Hepatocyte (in vitro differentiated cells): Measurements from ENCODE around the gene SMKR1. TPM values are rescaled to one million over a fixed set of nuclear protein-coding genes. Genes with fewer than 3 reads are reported as not detected.
"Not testable (repeated sequence)": the region's sequence is repeated elsewhere in the genome, so short reads cannot be mapped to it uniquely, and the experiment has no call there.

Experiments used
- DNase-seq: peaks from one replicate; pipeline ENCODE4 v3.0.0-alpha.2; 2016; ENCODE audit warnings: low spot score
- H2AFZ ChIP-seq: fragments of 200-600 bp; sonication (generic); 2 replicates; pipeline ENCODE4 v1.6.0; 2016; ENCODE audit warnings: antibody characterized with exemption, mild to moderate bottlenecking
- H3K27ac ChIP-seq: fragments of 200-600 bp; sonication (generic); 2 replicates; pipeline ENCODE4 v1.5.1; 2016; ENCODE audit warnings: mild to moderate bottlenecking
- H3K27me3 ChIP-seq: fragments of 200-600 bp; sonication (generic); 2 replicates; pipeline ENCODE4 v1.6.1; 2016
- H3K36me3 ChIP-seq: fragments of 200-600 bp; sonication (generic); replicated peaks from 2 replicates; pipeline ENCODE4 v1.5.1; 2016; ENCODE audit warnings: low read depth; ENCODE audit not compliant: insufficient read depth
- H3K4me1 ChIP-seq: fragments of 200-600 bp; sonication (generic); 2 replicates; pipeline ENCODE4 v1.5.1; 2016; ENCODE audit warnings: mild to moderate bottlenecking, moderate library complexity; ENCODE audit not compliant: insufficient read depth
- H3K4me2 ChIP-seq: fragments of 200-600 bp; sonication (generic); 2 replicates; pipeline ENCODE4 v1.6.0; 2016
- H3K4me3 ChIP-seq: fragments of 200-600 bp; sonication (generic); 2 replicates; pipeline ENCODE4 v1.5.1; 2016; ENCODE audit warnings: mild to moderate bottlenecking
- H3K79me2 ChIP-seq: fragments of 200-600 bp; sonication (generic); 2 replicates; pipeline ENCODE4 v1.6.0; 2017; ENCODE audit warnings: mild to moderate bottlenecking
- H3K9me2 ChIP-seq: fragments of 200-600 bp; sonication (generic); replicated peaks from 2 replicates; pipeline ENCODE4 v1.6.0; 2017; ENCODE audit warnings: mild to moderate bottlenecking; ENCODE audit not compliant: insufficient read depth
- H3K9me3 ChIP-seq: fragments of 200-600 bp; sonication (generic); 2 replicates; pipeline ENCODE4 v1.5.1; 2016; ENCODE audit warnings: low read depth, mild to moderate bottlenecking
- H4K20me1 ChIP-seq: fragments of 200-600 bp; sonication (generic); 2 replicates; pipeline ENCODE4 v1.6.0; 2016; ENCODE audit warnings: mild to moderate bottlenecking; ENCODE audit not compliant: insufficient read depth, poor library complexity, severe bottlenecking
- EZH2 ChIP-seq: fragments of 200-600 bp; sonication (generic); IDR thresholded peaks from 2 replicates; pipeline ENCODE4 v1.6.1; 2016; ENCODE audit warnings: antibody characterized with exemption, mild to moderate bottlenecking, borderline replicate concordance
- EZH2phosphoT487 ChIP-seq: fragments of 200-600 bp; sonication (generic); IDR thresholded peaks from one replicate; pipeline ENCODE4 v1.6.1; 2018; ENCODE audit warnings: antibody characterized with exemption, mild to moderate bottlenecking, low read depth, moderate library complexity; ENCODE audit not compliant: unreplicated experiment, severe bottlenecking
- WGBS: methylation state at CpG from one replicate; pipeline ENCODE4 v1.1.6; 2016; ENCODE audit warnings: low lambda C conversion rate; ENCODE audit errors: missing lambda C conversion rate; 5-methylcytosine and 5-hydroxymethylcytosine counted together
- polyA plus RNA-seq: library from polyadenylated mRNA; unstranded; fragments of >200 nt; fragmentation: Nextera tagmentation; extraction: Ambion mirVana; gene quantifications from 2 replicates; pipeline ENCODE4 v1.2.1, GENCODE V29; 2016
- total RNA-seq: library from RNA; depleted of rRNA; stranded (reverse); fragments of >200 nt; gene quantifications from 2 replicates; pipeline ENCODE4 v1.2.3, GENCODE V29; 2014
- TF ChIP-seq, protein P1 (sequence below): fragments of 200-600 bp; sonication (generic); IDR thresholded peaks from 2 replicates; pipeline ENCODE4 v1.5.1; 2016; ENCODE audit warnings: antibody characterized with exemption, mild to moderate bottlenecking; ENCODE audit not compliant: poor library complexity

Gene SMKR1
- total and polyA plus RNA-seq, 2 experiments from 2014 or later = 0.37 TPM; not detected in 1

GRCh38 chr7:129480674-129481363, 21.5 kb upstream of the SMKR1 start:
- DNase-seq = no peak
- H3K4me3 ChIP-seq = no peak overlapping the region
- no peak overlapping the region for H2AFZ ChIP-seq
- H3K4me2 ChIP-seq = no peak overlapping the region
- H4K20me1 ChIP-seq = no peaks in the 10 kb centered on the region
- no peak for TF ChIP-seq EZH2
- TF ChIP-seq EZH2phosphoT487 = no peak
- TF ChIP-seq, protein P1, sequence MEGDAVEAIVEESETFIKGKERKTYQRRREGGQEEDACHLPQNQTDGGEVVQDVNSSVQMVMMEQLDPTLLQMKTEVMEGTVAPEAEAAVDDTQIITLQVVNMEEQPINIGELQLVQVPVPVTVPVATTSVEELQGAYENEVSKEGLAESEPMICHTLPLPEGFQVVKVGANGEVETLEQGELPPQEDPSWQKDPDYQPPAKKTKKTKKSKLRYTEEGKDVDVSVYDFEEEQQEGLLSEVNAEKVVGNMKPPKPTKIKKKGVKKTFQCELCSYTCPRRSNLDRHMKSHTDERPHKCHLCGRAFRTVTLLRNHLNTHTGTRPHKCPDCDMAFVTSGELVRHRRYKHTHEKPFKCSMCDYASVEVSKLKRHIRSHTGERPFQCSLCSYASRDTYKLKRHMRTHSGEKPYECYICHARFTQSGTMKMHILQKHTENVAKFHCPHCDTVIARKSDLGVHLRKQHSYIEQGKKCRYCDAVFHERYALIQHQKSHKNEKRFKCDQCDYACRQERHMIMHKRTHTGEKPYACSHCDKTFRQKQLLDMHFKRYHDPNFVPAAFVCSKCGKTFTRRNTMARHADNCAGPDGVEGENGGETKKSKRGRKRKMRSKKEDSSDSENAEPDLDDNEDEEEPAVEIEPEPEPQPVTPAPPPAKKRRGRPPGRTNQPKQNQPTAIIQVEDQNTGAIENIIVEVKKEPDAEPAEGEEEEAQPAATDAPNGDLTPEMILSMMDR = no peak
- no peaks in the 10 kb centered on the region for H3K4me1 ChIP-seq
- H3K9me3 ChIP-seq = no peaks in the 10 kb centered on the region
- H3K36me3 ChIP-seq = no peaks in the 10 kb centered on the region
- H3K9me2 ChIP-seq = no peaks in the 10 kb centered on the region
- no peak overlapping the region for H3K27ac ChIP-seq
- WGBS = 78% methylated on average over 6 of the region's 6 CpGs
- H3K27me3 ChIP-seq = no peaks in the 10 kb centered on the region
- H3K79me2 ChIP-seq = no peaks in the 10 kb centered on the region

DNA sequence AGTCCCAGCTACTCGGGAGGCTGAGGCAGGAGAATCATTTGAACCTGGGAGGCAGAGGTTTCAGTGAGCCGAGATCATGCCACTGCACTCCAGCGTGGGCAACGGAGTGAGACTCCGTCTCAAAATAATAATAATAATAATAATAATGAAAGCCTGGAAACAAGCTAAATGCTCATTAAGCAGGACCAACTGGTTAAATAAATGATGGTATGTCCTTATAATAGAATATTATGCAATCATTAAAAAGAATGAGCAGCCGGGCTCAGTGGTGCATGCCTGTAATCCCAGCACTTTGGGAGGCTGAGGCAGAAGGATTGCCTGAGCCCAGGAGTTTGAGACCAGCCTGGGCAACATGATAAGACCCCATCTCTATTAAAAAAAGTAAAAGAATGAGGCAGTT, 21.0 kb upstream of the SMKR1 start:
- not testable (repeated sequence) for H3K36me3 ChIP-seq, H3K27ac ChIP-seq, H3K27me3 ChIP-seq, H4K20me1 ChIP-seq, H3K4me3 ChIP-seq, H2AFZ ChIP-seq, H3K9me3 ChIP-seq, H3K4me2 ChIP-seq, H3K4me1 ChIP-seq, H3K9me2 ChIP-seq, DNase-seq, H3K79me2 ChIP-seq
- 98% methylated on average over 6 of the region's 6 CpGs for WGBS

- Histone ChIP-seq H4K20me1 (no peaks in the 10 kb centered on the region), H3K9me2 (no peaks in the 10 kb centered on the region), H3K4me2 (no peak overlapping the region), H2AFZ (no peak overlapping the region), H3K4me1 (no peaks in the 10 kb centered on the region), H3K36me3 (no peaks in the 10 kb centered on the region), H3K27ac (no peak overlapping the region), H3K27me3 (no peaks in the 10 kb centered on the region), H3K4me3 (no peak overlapping the region), H3K79me2 (no peaks in the 10 kb centered on the region), H3K9me3 (no peaks in the 10 kb centered on the region)
- no peak for TF ChIP-seq EZH2
- TF ChIP-seq, protein P1 = no peak
- TF ChIP-seq EZH2phosphoT487 = no peak
- 95% methylated on average over 8 of the region's 8 CpGs for WGBS
- no peak for DNase-seq
These were observed 19.6 kb upstream of the SMKR1 start for GRCh38 chr7:129482781-129483180.

GRCh38 chr7:129489491-129489890, 12.8 kb upstream of the SMKR1 start:
- no peak overlapping the region for H3K4me2 ChIP-seq
- WGBS = 66% methylated on average over 3 of the region's 3 CpGs
- DNase-seq = no peak
- no peak overlapping the region for H3K27ac ChIP-seq
- H3K27me3 ChIP-seq = no peaks in the 10 kb centered on the region
- H3K9me2 ChIP-seq = no peaks in the 10 kb centered on the region
- H3K9me3 ChIP-seq = no peaks in the 10 kb centered on the region
- H3K36me3 ChIP-seq = no peaks in the 10 kb centered on the region
- no peaks in the 10 kb centered on the region for H4K20me1 ChIP-seq
- TF ChIP-seq EZH2phosphoT487 = no peak
- no peak for TF ChIP-seq EZH2
- TF ChIP-seq, protein P1 = no peak
- no peaks in the 10 kb centered on the region for H3K79me2 ChIP-seq
- H3K4me1 ChIP-seq = no peaks in the 10 kb centered on the region
- no peak overlapping the region for H3K4me3 ChIP-seq
- no peak overlapping the region for H2AFZ ChIP-seq
